Measurements from ENCODE around the gene CRYBB3. TPM values are rescaled to one million over a fixed set of nuclear protein-coding genes. Genes with fewer than 3 reads are reported as not detected.

The CRYBB3 gene
- total and polyA plus RNA-seq, 11 donors, result 0.36 to 0.37 TPM; not detected in 9

GRCh38 chr22:25197340-25197739, 2.3 kb upstream of the CRYBB3 start:
- no peak for DNase-seq
- intact Hi-C loops (cut with DNase I), result no loop called here
- no peak for ATAC-seq
- TF ChIP-seq POLR2A (IDR thresholded peaks at IDR 0.05) (no peak), CTCF (IDR thresholded peaks at IDR 0.05) (no peak)
- H3K27me3 ChIP-seq, result no peaks in the 10 kb centered on the region
- no peaks in the 10 kb centered on the region for H3K9me3 ChIP-seq
- H3K27ac ChIP-seq, result no peak overlapping the region
- H3K4me3 ChIP-seq, result no peak overlapping the region
- WGBS, 4 donors, result 91 to 94% (median 92%) methylated on average over 4 of the region's 4 CpGs
- H3K4me1 ChIP-seq, result no peaks in the 10 kb centered on the region
- H3K36me3 ChIP-seq, result peaks cover 0 to 58% (median 25%) of the 10 kb centered on the region in 9 donors

GRCh38 chr22:25200967-25201366, 1.3 kb downstream of the CRYBB3 start:
- intact Hi-C loops (cut with DNase I), result loop anchor here in 2 of 10 donors (10.0 kb wide), 1 partner anchor 134 kb away; no protein-coding TSS in a partner anchor
- H3K36me3 ChIP-seq, result peaks cover 0 to 32% (median 7%) of the 10 kb centered on the region in 9 donors
- H3K9me3 ChIP-seq, result no peaks in the 10 kb centered on the region
- H3K4me3 ChIP-seq, result no peak overlapping the region
- H3K27ac ChIP-seq, result no peak overlapping the region
- WGBS, 4 donors, result 83 to 89% (median 86%) methylated on average over 3 to 7 of the region's 7 CpGs
- TF ChIP-seq CTCF (IDR thresholded peaks at IDR 0.05), result no peak
- TF ChIP-seq POLR2A (IDR thresholded peaks at IDR 0.05), result no peak
- no peaks in the 10 kb centered on the region for H3K27me3 ChIP-seq
- no peak for DNase-seq
- no peak for ATAC-seq
- no peaks in the 10 kb centered on the region for H3K4me1 ChIP-seq

- no peak overlapping the region for H3K27ac ChIP-seq
- intact Hi-C loops (cut with DNase I), result loop anchor here in 2 of 10 donors (10.0 kb wide), 1 partner anchor 133 kb away; no protein-coding TSS in a partner anchor
- 65 to 76% (median 71%) methylated on average over 8 to 10 of the region's 10 CpGs for WGBS, 4 donors
- H3K27me3 ChIP-seq, result no peaks in the 10 kb centered on the region
- no peaks in the 10 kb centered on the region for H3K9me3 ChIP-seq
- H3K4me3 ChIP-seq, result no peak overlapping the region
- ATAC-seq (no peak), DNase-seq (no peak)
- TF ChIP-seq CTCF (IDR thresholded peaks at IDR 0.05), result no peak
- TF ChIP-seq POLR2A (IDR thresholded peaks at IDR 0.05), result no peak
- no peaks in the 10 kb centered on the region for H3K4me1 ChIP-seq
- peaks cover 0 to 24% (median 5%) of the 10 kb centered on the region in 9 donors for H3K36me3 ChIP-seq
Observed at GRCh38 chr22:25201557-25202273, 2.1 kb downstream of the CRYBB3 start.

- Histone ChIP-seq H3K9me3 (no peaks in the 10 kb centered on the region), H3K4me3 (no peak overlapping the region), H3K27ac (no peak overlapping the region), H3K4me1 (no peaks in the 10 kb centered on the region), H3K36me3 (peaks cover 0 to 17% (median 2%) of the 10 kb centered on the region in 9 donors), H3K27me3 (no peaks in the 10 kb centered on the region)
- ATAC-seq (peak; percentile 39 to 70 (median 53)), DNase-seq (peak in 3 of 5 donors; percentile 26 to 45 (median 33))
- intact Hi-C loops (cut with DNase I), result loop anchor here in 2 of 10 donors (10.0 kb wide), 1 partner anchor 132 kb away; no protein-coding TSS in a partner anchor
- 50 to 64% (median 57%) methylated on average over 10 to 15 of the region's 15 CpGs for WGBS, 4 donors
- TF ChIP-seq POLR2A (IDR thresholded peaks at IDR 0.05), result no peak
- peak; percentile 75 to 93 (median 85) for TF ChIP-seq CTCF (IDR thresholded peaks at IDR 0.05)
Observed at GRCh38 chr22:25202290-25202921, 2.7 kb downstream of the CRYBB3 start.

All from heart left ventricle (tissue), 16 donors.